CD4-positive, alpha-beta T cell treated with Interleukin-4 for 1 hour (primary cell): ENCODE data around the gene ADGRF3.
"Not testable (repeated sequence)": the region's sequence is repeated elsewhere in the genome, so short reads cannot be mapped to it uniquely, and the experiment has no call there.

Experiments
- DNase-seq, 2 donors: peaks; one replicate each; pipeline ENCODE4 v3.0.0-alpha.2; 2020 to 2022

Gene ADGRF3

DNA sequence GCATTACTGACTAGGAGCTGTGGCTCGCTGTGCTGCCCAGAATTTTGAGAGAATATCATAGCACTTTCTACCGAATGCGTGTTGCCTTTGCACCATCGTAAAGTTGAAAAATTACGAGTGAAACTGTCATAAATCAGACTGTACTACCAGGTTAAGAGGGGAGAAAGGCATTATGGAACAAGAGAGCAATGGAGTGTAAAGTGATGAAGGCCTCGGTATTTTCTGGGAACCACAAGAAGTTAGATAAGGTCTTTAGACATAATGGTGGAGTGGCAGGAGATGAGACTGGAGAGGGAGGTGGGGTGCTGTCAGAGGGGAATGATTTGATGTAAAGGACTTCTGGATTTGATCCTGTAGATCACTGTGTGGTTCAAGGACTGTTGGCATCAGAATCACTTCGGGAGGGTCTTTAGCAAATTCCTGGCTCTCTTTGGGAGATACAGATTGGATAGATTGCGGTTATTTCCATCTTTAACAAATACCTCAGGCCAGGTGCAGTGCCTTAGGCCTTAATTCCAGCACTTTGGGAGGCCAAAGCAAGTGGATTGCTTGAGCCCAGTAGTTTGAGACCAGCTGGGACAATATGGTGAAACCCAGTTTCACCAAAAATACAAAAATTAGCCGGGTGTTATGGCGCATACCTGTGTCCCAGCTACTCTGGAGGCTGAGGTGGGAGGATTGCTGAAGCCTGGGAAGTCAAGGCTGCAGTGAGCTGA lies 4.9 kb upstream of the ADGRF3 start:
- no peak for DNase-seq

DNA sequence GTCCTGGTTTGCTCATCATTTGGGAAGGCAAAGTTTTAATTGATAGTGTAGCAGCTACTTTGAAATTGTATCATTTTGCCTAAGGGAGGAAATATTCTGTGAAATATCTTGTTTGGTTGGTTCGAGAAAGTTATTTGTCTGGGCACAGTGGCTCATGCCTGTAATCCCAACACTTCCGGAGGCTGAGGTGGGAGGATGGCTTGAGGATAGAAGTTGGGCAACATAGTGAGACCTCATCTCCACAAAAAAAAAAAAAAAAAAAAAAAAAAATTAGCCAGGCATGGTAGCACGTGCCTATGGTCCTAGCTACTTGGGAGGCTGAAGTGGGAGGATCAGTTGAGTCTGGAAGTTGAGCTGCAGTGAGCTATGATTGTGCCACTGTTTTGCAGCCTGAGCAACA lies 3.1 kb upstream of the ADGRF3 start:
- no peak for DNase-seq

DNA sequence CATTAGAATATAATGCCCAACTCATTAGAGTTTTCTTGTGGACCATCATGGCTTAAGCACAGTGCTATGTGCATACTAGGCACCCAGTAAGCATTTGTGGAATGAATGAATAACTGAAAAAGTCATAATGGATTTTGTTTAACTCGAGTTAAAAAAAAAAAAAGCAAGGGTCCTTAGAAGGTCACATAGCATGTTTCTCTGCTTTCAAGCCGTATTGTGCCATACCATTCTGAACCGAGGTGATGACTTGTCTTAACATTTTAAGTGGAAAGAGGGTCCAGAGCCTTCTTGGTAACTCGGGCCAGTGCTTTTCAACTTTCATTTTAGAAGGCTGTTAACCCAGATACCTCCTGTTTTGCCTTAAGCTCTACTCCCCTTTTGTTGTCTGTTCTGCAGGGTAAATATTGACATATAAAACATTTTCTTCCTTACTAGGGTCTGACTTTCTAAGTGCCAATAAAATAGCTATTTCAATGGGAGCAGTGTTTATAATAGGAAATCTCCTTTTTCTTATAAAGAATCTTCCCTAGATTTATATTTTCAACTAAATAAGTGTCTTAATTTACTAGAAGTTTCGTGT lies 787 bp upstream of the ADGRF3 start:
- DNase-seq = no peak

DNA sequence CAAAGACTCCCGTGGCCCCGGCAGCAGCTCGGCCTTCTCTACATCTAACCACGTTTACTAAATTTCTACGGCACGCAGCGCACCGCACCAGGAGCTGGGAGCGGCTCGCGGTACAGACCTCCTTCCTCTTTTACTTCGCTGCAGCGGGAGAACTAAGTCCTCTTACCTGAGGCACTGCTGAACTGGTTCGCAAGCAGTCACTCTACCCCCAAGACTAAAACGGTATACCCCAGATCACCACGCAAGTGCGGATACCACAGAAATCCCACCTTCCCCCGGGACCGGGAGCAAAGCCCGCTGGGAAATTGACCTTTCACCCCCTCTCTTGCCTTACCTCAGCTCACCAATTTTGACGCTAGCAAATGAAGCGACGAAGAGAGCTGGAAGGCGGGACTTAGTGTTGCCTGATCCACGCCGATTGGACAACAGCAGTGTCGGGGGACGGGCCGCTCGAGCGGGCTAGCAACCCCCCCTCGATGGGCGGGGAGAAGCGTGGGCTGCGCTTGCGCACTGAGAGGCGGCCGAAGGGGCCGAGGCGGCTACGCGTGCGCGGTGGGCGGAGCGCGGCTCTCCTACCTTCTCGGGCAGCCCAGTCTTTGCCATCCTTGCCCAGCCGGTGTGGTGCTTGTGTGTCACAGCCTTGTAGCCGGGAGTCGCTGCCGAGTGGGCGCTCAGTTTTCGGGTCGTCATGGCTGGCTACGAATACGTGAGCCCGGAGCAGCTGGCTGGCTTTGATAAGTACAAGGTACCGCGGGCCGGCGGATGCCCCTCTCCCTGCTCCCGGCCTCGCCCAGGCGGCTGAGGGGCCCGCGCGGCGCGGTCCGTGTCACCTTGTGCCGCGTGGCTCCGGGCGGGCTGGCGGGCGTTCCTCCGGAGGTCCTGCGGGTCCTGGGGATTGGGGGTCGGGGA lies 790 bp downstream of the ADGRF3 start, which contains the start of gene SELENOI:
TSS of gene SELENOI (plus strand) at position 599 of the 909 bp plus-strand sequence. CDS start at position 689, 90 bp downstream.
- DNase-seq = peak; percentile 99 to 100

DNA sequence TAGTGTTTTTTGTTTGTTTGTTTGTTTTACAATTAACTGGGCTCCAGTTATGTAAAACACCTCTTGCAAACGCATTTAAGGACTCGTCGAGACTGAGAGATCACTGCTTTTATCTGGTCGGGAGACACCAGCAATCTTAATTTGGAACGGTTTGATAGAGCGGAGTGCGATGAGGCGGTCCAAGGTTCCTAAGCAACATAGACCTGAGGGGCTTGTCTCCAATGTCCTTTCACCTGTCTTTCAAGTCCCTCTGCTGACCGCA lies 1.4 kb downstream of the ADGRF3 start:
- DNase-seq = no peak

DNA sequence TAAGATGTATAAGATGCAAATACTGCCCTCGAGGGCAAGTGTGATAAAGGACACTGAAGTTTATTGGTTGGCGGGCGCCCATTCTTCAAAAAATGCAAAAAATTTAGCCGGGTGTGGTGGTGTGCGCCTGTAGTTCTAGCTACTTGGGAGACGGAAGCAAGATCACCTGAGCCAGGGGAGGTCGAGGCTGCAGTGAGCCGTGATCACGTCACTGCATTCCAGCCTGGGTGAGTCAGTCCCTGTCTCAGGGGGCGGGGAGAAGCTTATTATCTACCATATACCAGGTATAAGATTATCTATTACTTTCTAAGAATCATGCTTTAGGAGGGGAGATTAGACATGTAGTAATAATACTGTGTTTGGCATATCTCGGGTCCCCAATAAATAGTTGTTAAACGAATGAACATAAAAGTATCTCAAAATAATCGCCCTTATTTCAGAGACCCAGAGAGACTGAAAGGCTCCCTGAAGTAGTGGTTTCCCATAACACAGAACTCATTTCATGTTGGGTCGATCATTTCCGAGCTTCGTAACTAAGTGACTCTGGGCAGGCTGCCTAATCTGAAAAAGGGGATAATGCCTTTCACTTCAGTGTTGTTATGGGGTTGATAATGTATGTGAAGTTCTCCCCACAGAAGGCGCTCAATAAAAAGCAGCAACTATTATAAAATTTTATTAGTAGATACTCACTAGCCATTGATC lies 1.9 kb downstream of the ADGRF3 start:
- no peak for DNase-seq

DNA sequence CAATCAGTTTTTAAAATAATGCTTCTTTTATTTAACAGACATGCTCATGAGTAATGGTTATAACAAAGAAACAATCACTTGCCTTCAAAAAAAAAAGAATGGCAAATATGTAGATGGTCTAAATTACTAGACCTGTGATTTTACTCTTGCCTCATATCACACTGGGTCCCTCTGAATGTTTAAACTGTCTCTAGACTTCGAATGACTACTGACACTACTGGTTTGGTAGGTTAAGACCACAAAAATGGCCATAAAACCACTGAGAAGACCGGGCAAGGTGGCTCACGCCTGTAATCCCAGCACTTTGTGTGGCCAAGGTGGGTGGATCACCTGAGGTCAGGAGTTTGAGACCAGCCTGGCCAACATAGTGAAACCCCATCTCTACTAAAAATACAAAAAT lies 5.8 kb downstream of the ADGRF3 start:
- no peak for DNase-seq

DNA sequence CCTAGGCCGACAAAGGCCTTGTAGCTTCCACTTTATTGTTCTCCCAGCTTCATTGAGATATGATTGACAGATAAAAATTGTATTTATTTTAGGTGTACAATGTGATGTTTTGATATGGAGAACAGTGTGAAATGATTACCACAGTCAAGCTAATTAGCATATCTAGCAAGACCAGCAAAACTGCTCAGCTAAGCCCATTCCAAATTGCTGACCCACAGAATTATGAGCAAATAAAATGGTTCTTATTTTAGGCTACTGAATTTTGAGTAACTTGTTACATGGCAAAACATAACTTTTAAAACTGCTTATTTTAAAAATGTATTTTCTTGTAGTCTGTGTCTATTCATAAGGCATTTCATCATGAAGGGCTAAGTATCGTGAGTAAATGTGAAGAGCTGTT lies 9.3 kb downstream of the ADGRF3 start:
- DNase-seq = no peak

DNA sequence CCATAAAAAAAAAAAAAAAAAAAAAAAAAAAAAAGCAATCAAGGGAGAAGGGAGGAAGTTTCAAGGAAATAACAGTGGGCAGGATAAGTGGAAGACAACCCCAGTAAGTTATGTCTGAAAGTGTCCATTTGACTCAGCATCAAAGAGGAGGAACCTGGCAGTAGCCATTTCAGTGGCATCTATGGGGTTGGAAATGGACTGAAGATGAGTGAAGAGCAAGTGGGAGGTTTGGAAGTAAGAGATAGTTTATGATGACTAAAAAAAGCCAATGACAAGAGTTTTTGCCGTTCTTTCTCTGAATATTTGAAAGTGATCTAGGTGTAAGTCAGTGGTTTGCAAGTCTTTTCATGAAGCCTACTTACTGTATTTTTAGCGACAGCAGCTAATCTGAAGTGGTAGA lies 9.9 kb downstream of the ADGRF3 start:
- DNase-seq = no peak

DNA sequence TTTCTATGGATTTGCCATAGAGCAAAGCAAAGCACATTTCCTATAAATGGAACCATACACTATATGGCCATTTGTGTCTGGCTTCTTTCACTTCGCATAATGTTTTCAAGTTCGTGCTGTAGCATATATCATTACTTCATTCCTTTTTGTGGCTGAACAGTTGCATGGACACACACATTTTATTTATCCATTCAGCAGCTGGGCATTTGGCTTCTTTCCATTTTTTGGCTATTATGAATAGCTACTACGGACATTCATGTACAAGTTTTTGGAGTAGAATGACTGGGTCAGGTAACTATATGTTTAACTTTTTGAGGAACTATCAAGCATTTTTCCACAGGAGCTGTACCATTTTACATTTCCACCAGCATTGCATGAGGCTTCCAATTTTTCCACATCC lies 11.4 kb downstream of the ADGRF3 start:
- no peak for DNase-seq

DNA sequence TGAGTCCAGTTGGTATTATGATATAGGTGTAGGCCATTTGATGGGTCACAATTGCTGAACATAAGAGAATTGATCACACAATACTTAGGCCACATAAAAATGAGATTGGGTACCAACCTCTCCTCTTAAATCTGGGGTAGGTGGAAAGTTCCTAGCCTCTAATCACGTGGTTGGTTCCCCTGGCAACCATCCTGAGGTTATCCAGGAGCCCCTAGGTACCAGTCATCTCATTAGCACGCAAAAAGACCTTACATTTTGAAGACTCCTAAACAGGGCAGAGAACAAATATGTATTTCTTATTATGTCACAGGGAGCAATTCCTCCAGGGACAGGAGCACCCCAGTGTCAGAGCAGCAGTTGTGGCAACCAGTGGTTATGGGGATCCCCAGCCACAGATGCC lies 13.3 kb downstream of the ADGRF3 start:
- no peak for DNase-seq

DNA sequence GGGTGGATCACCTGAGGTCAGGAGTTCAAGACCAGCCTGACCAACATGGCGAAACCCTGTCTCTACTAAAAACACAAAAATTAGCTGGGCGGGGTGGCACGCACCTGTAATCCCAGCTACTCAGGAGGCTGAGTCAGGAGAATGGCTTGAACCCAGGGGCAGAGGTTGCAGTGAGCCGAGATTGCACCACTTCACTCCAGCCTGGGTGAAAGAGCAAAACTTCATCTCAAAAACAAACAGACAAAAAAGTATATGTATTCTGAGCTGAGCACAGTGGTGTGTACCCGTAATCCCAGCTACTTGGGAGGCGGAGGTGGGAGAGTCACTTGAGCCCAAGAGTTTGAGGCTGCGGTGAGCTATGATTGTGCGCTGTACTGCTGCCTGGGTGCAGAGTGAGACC lies 15.3 kb downstream of the ADGRF3 start:
- not testable (repeated sequence) for DNase-seq

DNA sequence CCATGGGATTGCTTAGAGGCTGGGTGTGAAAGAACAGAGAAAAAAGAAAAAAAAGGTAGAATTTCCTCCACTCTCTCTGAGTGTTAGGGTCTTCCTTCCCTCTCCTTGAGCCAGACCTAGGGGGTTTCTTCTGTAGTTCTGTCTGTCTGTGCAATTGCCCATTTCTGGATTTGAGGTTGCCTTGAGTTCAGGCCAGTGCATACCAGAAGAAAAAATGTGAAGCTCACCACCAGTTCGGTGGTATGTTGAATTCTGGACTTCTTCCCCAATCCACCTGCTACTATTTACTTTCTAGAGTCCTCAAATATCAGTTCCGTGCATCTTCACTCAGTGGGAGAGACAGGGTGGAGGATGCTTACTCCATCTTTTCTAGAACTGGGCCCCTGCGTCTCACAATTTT lies 16.0 kb downstream of the ADGRF3 start:
- DNase-seq = no peak

DNA sequence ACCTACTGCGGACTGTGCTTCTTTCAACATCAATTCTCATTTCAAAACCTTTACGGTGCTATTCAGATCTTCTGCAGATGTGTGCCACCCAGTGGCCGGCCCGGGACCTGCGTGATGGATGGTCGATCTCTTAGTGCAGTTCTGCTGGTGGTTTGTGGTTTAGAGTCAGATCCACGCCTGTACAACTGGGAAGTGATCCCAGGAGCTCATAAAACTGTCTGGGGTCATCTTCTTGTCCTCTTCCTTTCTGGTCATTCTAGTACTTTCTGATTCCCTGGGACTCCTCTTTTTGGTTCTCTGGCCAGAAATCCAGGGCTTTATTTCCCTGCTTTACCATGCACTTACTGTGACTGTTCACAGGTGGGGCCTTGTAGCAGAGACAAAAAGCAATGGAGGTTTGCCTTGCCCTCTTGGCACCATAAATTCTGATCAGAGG lies 16.5 kb downstream of the ADGRF3 start:
- peak; percentile 80 to 82 for DNase-seq

DNA sequence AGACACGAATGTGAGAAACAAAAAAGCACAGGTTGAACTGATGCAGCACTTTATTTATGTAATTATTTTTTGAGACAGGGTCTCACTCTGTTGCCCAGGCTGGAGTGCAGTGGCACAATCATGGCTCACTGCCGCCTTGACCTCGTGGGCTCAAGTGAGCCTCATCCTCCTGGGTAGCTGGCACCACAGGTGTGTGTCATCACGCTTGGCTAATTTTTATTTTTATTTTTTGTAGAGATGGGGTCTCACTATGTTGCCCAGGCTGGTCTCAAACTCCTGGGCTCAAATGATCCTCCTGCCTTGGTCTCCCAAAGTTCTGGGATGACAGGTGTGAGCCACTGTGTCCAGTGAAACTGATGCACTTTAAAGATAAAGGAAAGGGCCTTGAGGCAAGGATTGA lies 17.5 kb downstream of the ADGRF3 start:
- DNase-seq = not testable (repeated sequence)

DNA sequence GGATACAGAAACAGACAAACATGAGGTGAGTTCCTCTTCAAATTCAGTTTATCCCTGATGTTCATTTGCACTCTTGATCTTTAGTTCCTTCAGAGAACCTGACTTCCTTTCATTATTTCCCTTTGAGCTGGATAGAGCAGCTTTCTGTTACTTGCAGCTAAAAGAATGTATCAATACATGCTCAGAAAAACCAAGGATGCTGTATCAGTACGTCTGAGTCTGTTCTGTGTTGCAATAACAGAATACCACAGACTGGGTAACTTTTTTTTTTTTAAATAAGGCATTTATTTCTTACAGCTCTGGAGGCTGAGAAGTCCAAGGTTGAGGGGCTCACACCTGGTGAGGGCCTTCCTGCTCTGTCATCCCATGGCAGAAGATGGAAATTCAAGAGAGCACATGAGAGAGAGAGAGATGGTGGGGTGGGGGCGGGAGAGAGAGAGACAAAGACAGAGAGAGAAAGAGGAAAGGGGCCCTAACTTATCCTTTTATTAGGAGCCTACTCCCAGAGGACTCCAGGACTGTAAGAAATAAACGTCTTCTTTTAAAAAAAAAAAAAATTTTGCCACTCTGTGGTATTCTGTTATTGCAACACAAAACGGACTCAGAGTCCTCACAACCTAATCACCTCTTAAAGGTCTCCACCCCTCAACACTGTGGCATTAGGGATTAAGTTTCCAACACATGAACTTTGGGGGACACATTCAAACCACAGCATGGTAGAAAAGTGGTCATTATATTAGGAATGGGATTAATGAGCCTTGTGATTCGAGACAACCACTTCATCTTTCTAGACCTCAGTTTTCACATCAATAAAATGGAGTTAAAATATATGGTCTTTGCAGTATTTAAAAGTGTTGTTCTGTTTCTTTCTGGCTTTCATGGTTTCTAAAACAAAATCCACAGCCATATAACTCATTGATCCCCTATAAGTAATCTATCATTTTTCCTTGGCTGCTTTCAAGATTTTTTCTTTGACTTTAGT lies 19.0 kb downstream of the ADGRF3 start:
- no peak for DNase-seq

DNA sequence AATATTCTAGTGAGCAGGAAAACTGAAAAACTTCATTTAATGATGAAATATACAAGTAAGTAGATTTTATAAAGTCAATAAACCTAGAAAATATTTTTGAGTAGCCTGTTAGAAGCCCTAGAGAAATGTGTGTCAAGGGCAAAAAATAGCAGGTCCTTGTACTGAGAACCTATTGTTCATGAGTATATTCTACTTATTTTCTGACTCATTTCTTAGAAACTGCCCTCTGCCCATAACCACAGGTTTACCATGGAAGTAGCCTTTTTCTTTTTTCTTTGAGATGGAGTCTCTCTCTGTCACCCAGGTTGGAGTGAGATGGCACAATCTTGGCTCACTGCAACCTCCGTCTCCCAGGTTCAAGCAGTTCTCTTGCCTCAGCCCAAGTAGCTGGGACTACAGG lies 20.1 kb downstream of the ADGRF3 start:
- no peak for DNase-seq

DNA sequence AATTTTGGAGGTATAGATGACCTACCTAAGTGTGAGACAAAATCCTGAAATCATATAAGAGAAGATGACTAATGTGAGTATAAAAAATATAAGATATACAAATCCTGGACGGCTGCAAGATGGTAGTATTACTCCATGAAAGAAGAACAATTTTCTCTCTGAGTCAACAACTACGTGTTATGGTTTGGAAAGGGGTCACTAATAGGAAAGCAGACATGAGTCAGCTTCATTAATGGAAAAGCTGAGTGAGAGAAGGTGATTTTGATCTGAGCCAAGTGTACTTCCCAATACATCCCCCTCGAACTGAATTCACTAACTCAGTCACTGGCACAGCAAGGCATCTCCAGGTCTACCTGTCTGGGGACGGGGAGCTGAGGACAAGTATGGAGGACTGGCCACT lies 20.7 kb downstream of the ADGRF3 start:
- DNase-seq = no peak

DNA sequence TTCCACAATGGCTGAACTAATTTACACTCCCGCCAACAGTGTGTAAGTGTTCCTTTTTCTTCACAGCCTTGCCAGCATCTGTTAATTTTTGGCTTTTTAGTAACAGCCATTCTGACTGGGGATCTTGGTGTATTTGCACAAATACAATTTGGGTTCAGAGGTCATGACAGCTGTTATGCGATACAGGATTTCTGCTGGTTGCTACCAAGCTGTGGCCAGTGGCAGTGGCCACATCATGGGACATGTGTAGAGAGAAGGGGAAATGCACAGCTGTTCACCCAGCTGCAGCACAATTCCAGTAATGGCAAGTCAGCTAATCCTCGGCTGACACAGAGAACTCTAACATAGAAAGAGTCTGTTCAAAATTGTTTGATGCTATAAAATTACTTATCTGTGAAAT lies 21.7 kb downstream of the ADGRF3 start:
- DNase-seq = no peak

DNA sequence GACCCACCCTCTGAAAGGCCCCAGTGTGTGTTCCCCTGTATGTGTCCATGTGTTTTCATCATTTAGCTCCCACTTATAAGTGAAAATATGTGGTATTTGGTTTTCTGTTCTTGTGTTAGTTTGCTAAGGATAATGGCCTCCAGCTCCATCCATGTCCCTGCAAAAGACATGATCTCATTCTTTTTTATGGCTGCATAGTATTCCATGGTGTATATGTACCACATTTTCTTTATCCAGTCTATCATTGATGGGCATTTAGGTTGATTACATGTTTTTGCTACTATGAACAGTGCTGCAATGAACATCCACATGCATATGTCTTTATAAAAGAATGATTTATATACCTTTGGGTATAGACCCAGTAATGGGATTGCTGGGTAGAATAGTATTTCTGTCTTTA lies 22.1 kb downstream of the ADGRF3 start:
- DNase-seq = not testable (repeated sequence)

DNA sequence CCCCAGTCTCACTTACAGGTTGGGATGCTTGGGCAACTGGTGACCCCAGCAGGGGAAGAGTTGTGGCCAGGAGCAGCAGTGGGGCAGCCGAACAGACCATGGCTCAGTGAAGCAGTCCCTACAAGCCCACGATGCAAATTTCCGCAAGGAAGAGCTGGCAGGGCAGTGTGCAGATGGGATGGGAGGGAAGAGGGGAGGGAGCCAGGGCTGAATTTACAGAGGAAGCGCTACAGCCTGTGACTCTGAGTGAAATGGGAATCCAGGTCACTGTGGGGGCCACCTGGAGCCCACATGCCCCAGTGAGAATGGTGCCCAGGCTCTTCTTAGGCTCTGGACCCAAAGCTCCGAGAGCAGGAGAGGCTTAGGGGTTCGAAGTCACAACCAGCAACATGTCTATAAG lies 27.6 kb downstream of the ADGRF3 start:
- DNase-seq = no peak
